ENCODE data around the gene CCNC.

Gene CCNC

GRCh38 chr6:99613705-99614429 is 45.4 kb upstream of the CCNC start:
- Histone ChIP-seq H3F3A (ENCODE audit: low read depth) (no peaks in the 10 kb centered on the region), H4K20me1 (ENCODE audit: insufficient read depth, low read length, poor library complexity, severe bottlenecking) (no peaks in the 10 kb centered on the region), H3K27me3 (ENCODE audit: insufficient read depth, low read length, poor library complexity, severe bottlenecking) (no peaks in the 10 kb centered on the region), H3K4me2 (ENCODE audit: low read depth, low read length, poor library complexity, severe bottlenecking) (no peak overlapping the region), H3K9me2 (replicated peaks; ENCODE audit: low read depth, low read length) (no peaks in the 10 kb centered on the region), H3K4me1 (ENCODE audit: insufficient read depth, low read length, poor library complexity, severe bottlenecking) (no peaks in the 10 kb centered on the region), H3K9ac (ENCODE audit: low read depth, low read length, poor library complexity, severe bottlenecking) (no peak overlapping the region), H2AFZ (ENCODE audit: low read length) (no peak overlapping the region), H3K36me3 (ENCODE audit: insufficient read depth, low read length) (no peaks in the 10 kb centered on the region), H3K79me2 (ENCODE audit: insufficient read depth, low read length) (no peaks in the 10 kb centered on the region), H3K4me3 (ENCODE audit: low read length, poor library complexity, severe bottlenecking) (no peak overlapping the region), H3K9me3 (ENCODE audit: insufficient read depth, low read depth, low read length) (no peaks in the 10 kb centered on the region)
- no peak for TF ChIP-seq CTCF (conservative IDR thresholded peaks at IDR 0.05; ENCODE audit: low read length)
- no peak for TF ChIP-seq EZH2phosphoT487 (IDR thresholded peaks at IDR 0.05; ENCODE audit: borderline replicate concordance)

- Histone ChIP-seq H2AFZ (ENCODE audit: low read length) (no peak overlapping the region), H3K9ac (ENCODE audit: low read depth, low read length, poor library complexity, severe bottlenecking) (no peak overlapping the region), H3K4me2 (ENCODE audit: low read depth, low read length, poor library complexity, severe bottlenecking) (no peak overlapping the region)
Observed at GRCh38 chr6:99613409-99613704, 44.9 kb upstream of the CCNC start.

GRCh38 chr6:99612551-99613408 is 44.3 kb upstream of the CCNC start:
- Histone ChIP-seq H3F3A (ENCODE audit: low read depth) (no peaks in the 10 kb centered on the region), H3K9me3 (ENCODE audit: insufficient read depth, low read depth, low read length) (no peaks in the 10 kb centered on the region), H3K79me2 (ENCODE audit: insufficient read depth, low read length) (no peaks in the 10 kb centered on the region), H3K4me1 (ENCODE audit: insufficient read depth, low read length, poor library complexity, severe bottlenecking) (no peaks in the 10 kb centered on the region), H3K9me2 (replicated peaks; ENCODE audit: low read depth, low read length) (no peaks in the 10 kb centered on the region), H3K4me3 (ENCODE audit: low read length, poor library complexity, severe bottlenecking) (no peak overlapping the region), H3K4me2 (ENCODE audit: low read depth, low read length, poor library complexity, severe bottlenecking) (no peak overlapping the region), H4K20me1 (ENCODE audit: insufficient read depth, low read length, poor library complexity, severe bottlenecking) (no peaks in the 10 kb centered on the region), H3K36me3 (ENCODE audit: insufficient read depth, low read length) (no peaks in the 10 kb centered on the region), H2AFZ (ENCODE audit: low read length) (no peak overlapping the region), H3K9ac (ENCODE audit: low read depth, low read length, poor library complexity, severe bottlenecking) (no peak overlapping the region), H3K27me3 (ENCODE audit: insufficient read depth, low read length, poor library complexity, severe bottlenecking) (no peaks in the 10 kb centered on the region)
- TF ChIP-seq CTCF (conservative IDR thresholded peaks at IDR 0.05; ENCODE audit: low read length) (no peak), EZH2phosphoT487 (IDR thresholded peaks at IDR 0.05; ENCODE audit: borderline replicate concordance) (no peak)

More at GRCh38 chr6:99613409-99613704, 44.9 kb upstream of the CCNC start:
- no peaks in the 10 kb centered on the region for H3K9me3 ChIP-seq (ENCODE audit: insufficient read depth, low read depth, low read length)
- no peaks in the 10 kb centered on the region for H3F3A ChIP-seq (ENCODE audit: low read depth)
- H3K36me3 ChIP-seq (ENCODE audit: insufficient read depth, low read length) = no peaks in the 10 kb centered on the region
- H3K9me2 ChIP-seq (replicated peaks; ENCODE audit: low read depth, low read length) = no peaks in the 10 kb centered on the region
- TF ChIP-seq EZH2phosphoT487 (IDR thresholded peaks at IDR 0.05; ENCODE audit: borderline replicate concordance) = no peak
- no peak for TF ChIP-seq CTCF (conservative IDR thresholded peaks at IDR 0.05; ENCODE audit: low read length)
- H3K27me3 ChIP-seq (ENCODE audit: insufficient read depth, low read length, poor library complexity, severe bottlenecking) = no peaks in the 10 kb centered on the region
- H4K20me1 ChIP-seq (ENCODE audit: insufficient read depth, low read length, poor library complexity, severe bottlenecking) = no peaks in the 10 kb centered on the region
- no peaks in the 10 kb centered on the region for H3K4me1 ChIP-seq (ENCODE audit: insufficient read depth, low read length, poor library complexity, severe bottlenecking)
- no peaks in the 10 kb centered on the region for H3K79me2 ChIP-seq (ENCODE audit: insufficient read depth, low read length)
- H3K4me3 ChIP-seq (ENCODE audit: low read length, poor library complexity, severe bottlenecking) = no peak overlapping the region

Measured in Loucy (cell line).